Measurements from ENCODE around the gene TMEM171. TPM values are rescaled to one million over a fixed set of nuclear protein-coding genes. Genes with fewer than 3 reads are reported as not detected.

TMEM171 gene
- total and polyA plus RNA-seq, 12 donors, result 0.13 to 0.69 (median 0.42) TPM; not detected in 7

GRCh38 chr5:73178265-73178664, 57.9 kb downstream of the TMEM171 start:
- WGBS, 4 donors, result 70 to 83% (median 74%) methylated on average over 5 of the region's 5 CpGs
- intact Hi-C loops (cut with DNase I), result no loop called here

GRCh38 chr5:73179730-73180129, 59.4 kb downstream of the TMEM171 start:
- Histone ChIP-seq H3K4me3 (no peak overlapping the region), H3K27me3 (peaks cover 3% of the 10 kb centered on the region), H3K27ac (no peak overlapping the region), H3K36me3 (replicated peaks in 1 of 2) (no peaks in the 10 kb centered on the region), H3K4me1 (replicated peaks in 1 of 2) (no peaks in the 10 kb centered on the region), H3K9me3 (replicated peaks in 1 of 3) (no peaks in the 10 kb centered on the region)
- intact Hi-C loops (cut with DNase I), result no loop called here
- WGBS, 4 donors, result 36 to 61% (median 56%) methylated on average over 3 of the region's 3 CpGs
- no peak for TF ChIP-seq CTCF (IDR thresholded peaks at IDR 0.05)
- no peak for DNase-seq

More at GRCh38 chr5:73178265-73178664, 57.9 kb downstream of the TMEM171 start:
- H3K27ac ChIP-seq, result no peak overlapping the region
- H3K4me1 ChIP-seq (replicated peaks in 1 of 2), result no peaks in the 10 kb centered on the region
- no peak for DNase-seq
- no peaks in the 10 kb centered on the region for H3K9me3 ChIP-seq (replicated peaks in 1 of 3)
- H3K36me3 ChIP-seq (replicated peaks in 1 of 2), result no peaks in the 10 kb centered on the region
- peaks cover 7% of the 10 kb centered on the region for H3K27me3 ChIP-seq
- TF ChIP-seq POLR2A (IDR thresholded peaks at IDR 0.05) (no peak), CTCF (IDR thresholded peaks at IDR 0.05) (no peak)
- no peak overlapping the region for H3K4me3 ChIP-seq

- H3K36me3 ChIP-seq (replicated peaks in 1 of 2), result no peaks in the 10 kb centered on the region
- TF ChIP-seq POLR2A (IDR thresholded peaks at IDR 0.05) (no peak), CTCF (IDR thresholded peaks at IDR 0.05) (no peak)
- no peak overlapping the region for H3K27ac ChIP-seq
- H3K9me3 ChIP-seq (replicated peaks in 1 of 3), result no peaks in the 10 kb centered on the region
- intact Hi-C loops (cut with DNase I), result no loop called here
- peaks cover 3% of the 10 kb centered on the region for H3K27me3 ChIP-seq
- H3K4me3 ChIP-seq, result no peak overlapping the region
- H3K4me1 ChIP-seq (replicated peaks in 1 of 2), result no peaks in the 10 kb centered on the region
- no peak for DNase-seq
Observed at GRCh38 chr5:73180566-73180965, 60.2 kb downstream of the TMEM171 start.

Other genes with a start within 250 kb of the TMEM171 start
- gene FCHO2, start 164.5 kb upstream of the TMEM171 start, total RNA-seq, result 10 to 100 TPM; 12.2 to 32.7 (median 23.7) TPM
- 10 to 100 TPM in 1 of 3 donors, 1 to 10 TPM in 2; 5.1 to 10.7 (median 9.5) TPM for gene FCHO2, start 164.5 kb upstream of the TMEM171 start, polyA plus RNA-seq
- gene TMEM174, start 52.6 kb downstream of the TMEM171 start, total RNA-seq, result not detected
- gene TMEM174, start 52.6 kb downstream of the TMEM171 start, polyA plus RNA-seq, result not detected